ENCODE measurements around the gene AFF2.
"Not testable (repeated sequence)": the region's sequence is repeated elsewhere in the genome, so short reads cannot be mapped to it uniquely, and the experiment has no call there.

The AFF2 gene

GRCh38 chrX:148649145-148649795 lies 148.9 kb downstream of the AFF2 start:
- no peak for DNase-seq

GRCh38 chrX:148658115-148658730 lies 157.8 kb downstream of the AFF2 start:
- no peak for DNase-seq

GRCh38 chrX:148659481-148659880 lies 159.1 kb downstream of the AFF2 start:
- no peak for DNase-seq

- DNase-seq: no peak
Measured at GRCh38 chrX:148661035-148661434, 160.6 kb downstream of the AFF2 start.

GRCh38 chrX:148662014-148662413 lies 161.6 kb downstream of the AFF2 start:
- DNase-seq: no peak

GRCh38 chrX:148664171-148664570 lies 163.8 kb downstream of the AFF2 start:
- no peak for DNase-seq

- no peak for DNase-seq
Measured at GRCh38 chrX:148664995-148665394, 164.6 kb downstream of the AFF2 start.

GRCh38 chrX:148669175-148669574 lies 168.8 kb downstream of the AFF2 start:
- DNase-seq: not testable (repeated sequence)

- DNase-seq: no peak
Measured at GRCh38 chrX:148670277-148670676, 169.9 kb downstream of the AFF2 start.

GRCh38 chrX:148672517-148672916 lies 172.1 kb downstream of the AFF2 start:
- no peak for DNase-seq

GRCh38 chrX:148681605-148682004 lies 181.2 kb downstream of the AFF2 start:
- no peak for DNase-seq

GRCh38 chrX:148682206-148682605 lies 181.8 kb downstream of the AFF2 start:
- DNase-seq: no peak

GRCh38 chrX:148691456-148691855 lies 191.0 kb downstream of the AFF2 start:
- DNase-seq: no peak

- DNase-seq: no peak
Measured at GRCh38 chrX:148695255-148695654, 194.8 kb downstream of the AFF2 start.

- DNase-seq: no peak
Measured at GRCh38 chrX:148698221-148698620, 197.8 kb downstream of the AFF2 start.

GRCh38 chrX:148700021-148700420 lies 199.6 kb downstream of the AFF2 start:
- no peak for DNase-seq

GRCh38 chrX:148713981-148714380 lies 213.6 kb downstream of the AFF2 start:
- no peak for DNase-seq

- no peak for DNase-seq
Measured at GRCh38 chrX:148715361-148715760, 214.9 kb downstream of the AFF2 start.

GRCh38 chrX:148722966-148723365 lies 222.5 kb downstream of the AFF2 start:
- DNase-seq: no peak

- no peak for DNase-seq
Measured at GRCh38 chrX:148723551-148723950, 223.1 kb downstream of the AFF2 start.

GRCh38 chrX:148728901-148729300 lies 228.5 kb downstream of the AFF2 start:
- no peak for DNase-seq

- DNase-seq: no peak
Measured at GRCh38 chrX:148732743-148733142, 232.3 kb downstream of the AFF2 start.

GRCh38 chrX:148741441-148741840 lies 241.0 kb downstream of the AFF2 start:
- DNase-seq: no peak

- DNase-seq: no peak
Measured at GRCh38 chrX:148755111-148755510, 254.7 kb downstream of the AFF2 start.

GRCh38 chrX:148763896-148764295 lies 263.5 kb downstream of the AFF2 start:
- no peak for DNase-seq
